K562 (cell line): ENCODE measurements around the gene NCOR2. TPM values are rescaled to one million over a fixed set of nuclear protein-coding genes. Genes with fewer than 3 reads are reported as not detected.

Experiments
- ATAC-seq: fragments of 200-7000 bp; cut with Tn5 transposase; 3 replicates; pipeline ENCODE4 v1.9.1; 2020; ENCODE audit warnings: moderate library complexity
- BruUV-seq: library from RNA; stranded (reverse); fragments of 400-500 nt; replicated peaks from 2 replicates; lab custom pipeline; 2021; lab: Mats Ljungman, UMichigan
- CTCF ChIA-PET: fragments of 300-600 bp; formaldehyde crosslinking; extraction: SDS; loops from one replicate; lab custom pipeline; 2021; ENCODE audit warnings: low intra/inter-chr PET ratio; lab: Yijun Ruan, JAX
- POLR2A ChIA-PET: fragments of 300-600, 350-650 bp; sonication (Branson Sonifier 250); formaldehyde crosslinking; extraction: SDS; loops from one replicate; lab custom pipeline; 2021; ENCODE audit warnings: antibody characterized with exemption, inconsistent platforms; lab: Yijun Ruan, JAX
- DNase-seq, 4 experiments: peaks; one replicate each; pipeline versions ENCODE4 v3.0.0 to v3.0.0-alpha.2; 2011 to 2018; ENCODE audit warnings: low spot score in 3 of 4, mixed read lengths in 3 of 4; ENCODE audit errors: extremely low read depth in 1 of 4
- FAIRE-seq: peaks from 2 replicates; lab custom pipeline; 2011; peaks lifted over from hg19 to GRCh38; lab: Jason Lieb, UNC
- H2AFZ ChIP-seq: 2 replicates; pipeline ENCODE4 v1.6.0; 2011; ENCODE audit warnings: low read depth, low read length, control low read depth, inconsistent platforms
- H3K27ac ChIP-seq: fragments of 200-600 bp; 3 replicates; pipeline ENCODE4 v1.8.0; 2011; ENCODE audit warnings: low read depth, mild to moderate bottlenecking, control low read depth, inconsistent platforms, low read length, moderate library complexity, mixed read lengths; ENCODE audit errors: extremely low read depth
- H3K27me3 ChIP-seq, 2 experiments: fragments of 300-600 bp in 1 of 2; 2 replicates in 1 of 2; 3 replicates in 1 of 2; pipeline versions ENCODE4 v1.6.0 to v1.8.0; 2011; ENCODE audit warnings: inconsistent platforms in 2 of 2, low read length in 2 of 2, mild to moderate bottlenecking in 1 of 2, mixed read lengths in 1 of 2, moderate library complexity in 1 of 2; ENCODE audit not compliant: control insufficient read depth in 2 of 2, insufficient read depth in 2 of 2
- H3K36me3 ChIP-seq: fragments of 300-600 bp; 3 replicates; pipeline ENCODE4 v1.8.0; 2011; ENCODE audit warnings: mild to moderate bottlenecking, low read length, inconsistent platforms; ENCODE audit not compliant: control insufficient read depth, insufficient read depth
- H3K4me1 ChIP-seq, 2 experiments: fragments of 200-600 bp in 1 of 2; replicated peaks in 1 of 2; 2 replicates in 1 of 2; 3 replicates in 1 of 2; pipeline versions ENCODE4 v1.5.1 to v1.8.0; 2011; ENCODE audit warnings: inconsistent platforms in 2 of 2, low read length in 2 of 2, mild to moderate bottlenecking in 1 of 2, mixed read lengths in 1 of 2, moderate library complexity in 1 of 2; ENCODE audit not compliant: control insufficient read depth in 2 of 2, insufficient read depth in 2 of 2
- H3K4me2 ChIP-seq: 2 replicates; pipeline ENCODE4 v1.6.1; 2011; ENCODE audit warnings: low read length, control low read depth, inconsistent platforms, mixed read lengths; ENCODE audit not compliant: insufficient read depth
- H3K4me3 ChIP-seq: fragments of 200-600 bp; sonication (generic), shearing (Covaris generic); 2 replicates; pipeline ENCODE4 v1.5.1; 2016; ENCODE audit warnings: control low read depth, inconsistent platforms
- H3K79me2 ChIP-seq: fragments of 200-600 bp; 3 replicates; pipeline ENCODE4 v1.8.0; 2011; ENCODE audit warnings: low read length, inconsistent platforms; ENCODE audit not compliant: control insufficient read depth, insufficient read depth
- H3K9ac ChIP-seq, 2 experiments: 2 replicates each; pipeline versions ENCODE4 v1.6.0 to v1.6.1; 2011; ENCODE audit warnings: low read depth in 2 of 2, low read length in 2 of 2, control low read depth in 1 of 2, inconsistent platforms in 1 of 2, mild to moderate bottlenecking in 1 of 2, mixed read lengths in 1 of 2; ENCODE audit not compliant: insufficient read depth in 1 of 2
- H3K9me1 ChIP-seq: one replicate; pipeline ENCODE4 v1.6.0; 2011; ENCODE audit warnings: inconsistent platforms, mild to moderate bottlenecking, low read length, moderate library complexity; ENCODE audit not compliant: control insufficient read depth, insufficient read depth
- H3K9me3 ChIP-seq: replicated peaks from 2 replicates; pipeline ENCODE4 v1.5.1; 2011; ENCODE audit warnings: low read depth, low read length, inconsistent platforms; ENCODE audit not compliant: control insufficient read depth, insufficient read depth
- H4K20me1 ChIP-seq: replicated peaks from 2 replicates; pipeline ENCODE4 v1.6.1; 2011; ENCODE audit warnings: low read length, inconsistent platforms, mixed read lengths; ENCODE audit not compliant: control insufficient read depth, insufficient read depth
- CCNT2 ChIP-seq: IDR thresholded peaks from 2 replicates; pipeline ENCODE4 v1.6.1; 2011; ENCODE audit warnings: borderline replicate concordance, low read depth, mild to moderate bottlenecking, moderate library complexity, mixed read lengths, low read length; ENCODE audit not compliant: insufficient read length; ENCODE audit errors: extremely low read depth
- HOXB6 ChIP-seq: fragments of 250-450 bp; sonication (Bioruptor Pico); IDR thresholded peaks from 2 replicates; pipeline ENCODE4 v1.5.1; 2022; ENCODE audit warnings: mild to moderate bottlenecking, borderline replicate concordance
- KAT8 ChIP-seq: fragments of 450-650 bp; IDR thresholded peaks from 2 replicates; pipeline ENCODE4 v1.6.1; 2016; ENCODE audit warnings: low read depth, mild to moderate bottlenecking
- KLF6 ChIP-seq: fragments of 250-450 bp; sonication (Bioruptor Pico); IDR thresholded peaks from 2 replicates; pipeline ENCODE4 v1.4.0; 2020; ENCODE audit warnings: mild to moderate bottlenecking, moderate library complexity, borderline replicate concordance
- LARP7 ChIP-seq: fragments of 450-650 bp; IDR thresholded peaks from 2 replicates; pipeline ENCODE4 v1.6.1; 2016
- NCOA2 ChIP-seq, 2 experiments: fragments of 450-650 bp; IDR thresholded peaks; 2 replicates each; pipeline ENCODE4 v1.6.1; 2018; ENCODE audit warnings: mild to moderate bottlenecking in 2 of 2, moderate library complexity in 1 of 2; ENCODE audit not compliant: partially characterized antibody in 2 of 2
- PHB ChIP-seq: fragments of 250-450 bp; sonication (Bioruptor Pico); IDR thresholded peaks from 2 replicates; pipeline ENCODE4 v1.5.0; 2021
- POLR2B ChIP-seq: fragments of 450-650 bp; IDR thresholded peaks from 2 replicates; pipeline ENCODE4 v1.6.1; 2018; ENCODE audit warnings: low read depth; ENCODE audit not compliant: partially characterized antibody
- TARDBP ChIP-seq: fragments of 450-650 bp; IDR thresholded peaks from 2 replicates; pipeline ENCODE4 v1.6.1; 2016
- TSC22D4 ChIP-seq: fragments of 450-650 bp; IDR thresholded peaks from 2 replicates; pipeline ENCODE4 v1.6.1; 2016; ENCODE audit warnings: missing genetic modification characterization, missing biosample characterization, control low read depth
- U2AF1 ChIP-seq: fragments of 200-400 bp; formaldehyde crosslinking; optimal IDR thresholded peaks from 2 replicates; pipeline ENCODE3; 2017; ENCODE audit warnings: mild to moderate bottlenecking, low read depth, low read length, moderate library complexity
- YY1 ChIP-seq, 3 experiments: IDR thresholded peaks; 2 replicates each; pipeline ENCODE4 v1.6.1; 2011; ENCODE audit warnings: low read length in 2 of 3, mild to moderate bottlenecking in 2 of 3, moderate library complexity in 2 of 3, borderline replicate concordance in 1 of 3, control low read depth in 1 of 3, low read depth in 1 of 3; ENCODE audit not compliant: insufficient read depth in 3 of 3, insufficient replicate concordance in 2 of 3, control insufficient read depth in 1 of 3, insufficient read length in 1 of 3; ENCODE audit errors: extremely low read depth in 1 of 3
- ZNF408 ChIP-seq: fragments of 250-450 bp; sonication (Bioruptor Pico); IDR thresholded peaks from 2 replicates; pipeline ENCODE4 v1.4.0; 2020; ENCODE audit warnings: low read depth, mild to moderate bottlenecking, moderate library complexity
- ZNF696 ChIP-seq: fragments of 250-450 bp; sonication (Bioruptor Pico); conservative IDR thresholded peaks from 2 replicates; pipeline ENCODE4 v1.4.0; 2020; ENCODE audit warnings: mild to moderate bottlenecking, moderate library complexity
- ZNF717 ChIP-seq: fragments of 250-450 bp; sonication (Bioruptor Pico); IDR thresholded peaks from 2 replicates; pipeline ENCODE4 v1.5.0; 2021
- WGBS: fragments of 100-300 bp; shearing (Covaris generic); methylation state at CpG from one replicate; pipeline ENCODE4 v1.1.6; 2016; ENCODE audit warnings: low coverage, mixed read lengths; ENCODE audit not compliant: insufficient coverage; ENCODE audit errors: missing lambda C conversion rate; 5-methylcytosine and 5-hydroxymethylcytosine counted together
- in situ Hi-C: fragments of 300-500 bp; cut with MboI; formaldehyde crosslinking; loops from 4 replicates; pipeline ENCODE4 v1.15.0; 2018; ENCODE audit warnings: inconsistent platforms, mixed read lengths
- intact Hi-C: fragments of 100-400 bp; cut with micrococcal nuclease; formaldehyde crosslinking; loops from 2 replicates; pipeline ENCODE4 v1.14.2; 2022
- polyA plus RNA-seq, 8 experiments: library from polyadenylated mRNA; depleted of rRNA in 4 of 8; stranded (reverse) in 5 of 8; unstranded in 3 of 8; fragments of >200 nt; fragmentation: Nextera tagmentation in 2 of 8; fragmentation: Illumina TruSeq in 1 of 8; extraction: Ambion mirVana in 2 of 8; extraction: Trizol in 1 of 8; gene quantifications; 2 replicates each; pipeline versions ENCODE4 v1.2.1 to v1.2.3, GENCODE V29; 2011 to 2014; ENCODE audit warnings: inconsistent platforms in 1 of 8, missing spikeins in 1 of 8
- total RNA-seq, 7 experiments: library from RNA; depleted of rRNA in 6 of 7; stranded (reverse); fragments of >200 nt in 6 of 7; fragmentation: Illumina TruSeq in 2 of 7; extraction: Trizol in 2 of 7; gene quantifications; 2 replicates each; pipeline versions ENCODE4 v1.2.1 to v1.2.3, GENCODE V29; 2011 to 2021; ENCODE audit warnings: low replicate concordance in 1 of 7
- TF ChIP-seq, protein P1 (sequence below), 3 experiments: fragments of 200-800 bp in 1 of 3; sonication (Bioruptor generic) in 1 of 3; sonication (generic) in 1 of 3; formaldehyde crosslinking in 1 of 3; IDR thresholded peaks; 2 replicates each; pipeline versions ENCODE4 v1.6.1 to v1.8.0; 2016 to 2022; ENCODE audit warnings: mild to moderate bottlenecking in 2 of 3, missing compliant biosample characterization in 2 of 3, missing genetic modification characterization in 2 of 3, missing genetic modification reagents in 1 of 3
- TF ChIP-seq, protein P2 (sequence below): fragments of 450-650 bp; formaldehyde crosslinking; IDR thresholded peaks from 2 replicates; pipeline ENCODE4 v1.4.0; 2020; ENCODE audit warnings: mild to moderate bottlenecking
- TF ChIP-seq, protein P3 (sequence below), 2 experiments: IDR thresholded peaks; 2 replicates each; pipeline ENCODE4 v1.6.1; 2012; ENCODE audit warnings: improper control_type of control experiment in 2 of 2, low read depth in 2 of 2, low read length in 2 of 2, borderline replicate concordance in 1 of 2

Gene NCOR2
- total and polyA plus RNA-seq, 9 of the 15 experiments (the other 6 are each of a cell fraction or from before 2014, with no cell fraction given) = 0.18 to 126 (median 8.4) TPM

DNA sequence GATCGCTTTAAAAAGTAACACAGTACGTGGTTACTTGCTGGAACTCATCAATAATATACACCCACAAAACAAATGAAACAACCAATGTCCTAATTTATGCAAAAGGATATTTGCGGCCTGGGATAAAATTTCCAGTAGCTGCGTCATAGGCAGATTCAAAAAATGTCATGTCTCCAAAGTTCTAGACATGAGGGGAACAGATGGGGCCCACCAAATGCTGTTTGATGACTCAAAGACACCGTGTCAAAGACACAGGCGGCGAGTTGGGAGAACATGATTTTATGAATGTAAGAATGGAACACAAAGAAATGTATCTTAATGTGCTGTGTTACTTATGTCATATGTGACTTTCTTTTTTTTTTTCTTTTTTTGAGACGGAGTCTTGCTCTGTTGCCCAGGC is 34.3 kb upstream of the NCOR2 start:
- no peak overlapping the region for H2AFZ ChIP-seq
- H3K9me1 ChIP-seq = no peaks in the 10 kb centered on the region
- ATAC-seq = no peak
- H3K4me3 ChIP-seq = no peak overlapping the region
- 62% methylated on average over 8 of the region's 8 CpGs for WGBS
- no peaks in the 10 kb centered on the region for H3K36me3 ChIP-seq
- in situ Hi-C loops = no loop called here
- no peak for DNase-seq
- POLR2A ChIA-PET = no interaction called here
- H3K4me2 ChIP-seq = no peak overlapping the region
- intact Hi-C loops = no loop called here
- H3K9me3 ChIP-seq = peaks cover 7% of the 10 kb centered on the region
- TF ChIP-seq, protein P1, sequence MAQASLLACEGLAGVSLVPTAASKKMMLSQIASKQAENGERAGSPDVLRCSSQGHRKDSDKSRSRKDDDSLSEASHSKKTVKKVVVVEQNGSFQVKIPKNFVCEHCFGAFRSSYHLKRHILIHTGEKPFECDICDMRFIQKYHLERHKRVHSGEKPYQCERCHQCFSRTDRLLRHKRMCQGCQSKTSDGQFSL (CRISPR knock-in tag; IDR thresholded peaks at IDR 0.05) = no peak
- TF ChIP-seq, protein P1 (tag; IDR thresholded peaks at IDR 0.05) = no peak
- TF ChIP-seq, protein P2, sequence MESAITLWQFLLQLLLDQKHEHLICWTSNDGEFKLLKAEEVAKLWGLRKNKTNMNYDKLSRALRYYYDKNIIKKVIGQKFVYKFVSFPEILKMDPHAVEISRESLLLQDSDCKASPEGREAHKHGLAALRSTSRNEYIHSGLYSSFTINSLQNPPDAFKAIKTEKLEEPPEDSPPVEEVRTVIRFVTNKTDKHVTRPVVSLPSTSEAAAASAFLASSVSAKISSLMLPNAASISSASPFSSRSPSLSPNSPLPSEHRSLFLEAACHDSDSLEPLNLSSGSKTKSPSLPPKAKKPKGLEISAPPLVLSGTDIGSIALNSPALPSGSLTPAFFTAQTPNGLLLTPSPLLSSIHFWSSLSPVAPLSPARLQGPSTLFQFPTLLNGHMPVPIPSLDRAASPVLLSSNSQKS (CRISPR knock-in tag) = no peak
- TF ChIP-seq TSC22D4 (tag) = no peak
- TF ChIP-seq TARDBP = no peak
- TF ChIP-seq ZNF696 (CRISPR knock-in tag) = no peak
- TF ChIP-seq CCNT2 = no peak
- TF ChIP-seq PHB = no peak
- no peak for TF ChIP-seq NCOA2 (IDR thresholded peaks at IDR 0.05; ENCODE audit: partially characterized antibody in 2 of 2)
- no peak for TF ChIP-seq ZNF717 (CRISPR knock-in tag)
- TF ChIP-seq KAT8 = no peak
- no peak for TF ChIP-seq YY1 (IDR thresholded peaks at IDR 0.05; ENCODE audit: borderline replicate concordance in 1 of 3, control insufficient read depth in 1 of 3, extremely low read depth in 1 of 3, insufficient read depth in 3 of 3, insufficient read length in 1 of 3, insufficient replicate concordance in 2 of 3, low read depth in 1 of 3, low read length in 2 of 3)
- no peak for TF ChIP-seq LARP7
- TF ChIP-seq POLR2B = no peak
- TF ChIP-seq ZNF408 = no peak
- TF ChIP-seq KLF6 (CRISPR knock-in tag) = no peak
- TF ChIP-seq, protein P3, sequence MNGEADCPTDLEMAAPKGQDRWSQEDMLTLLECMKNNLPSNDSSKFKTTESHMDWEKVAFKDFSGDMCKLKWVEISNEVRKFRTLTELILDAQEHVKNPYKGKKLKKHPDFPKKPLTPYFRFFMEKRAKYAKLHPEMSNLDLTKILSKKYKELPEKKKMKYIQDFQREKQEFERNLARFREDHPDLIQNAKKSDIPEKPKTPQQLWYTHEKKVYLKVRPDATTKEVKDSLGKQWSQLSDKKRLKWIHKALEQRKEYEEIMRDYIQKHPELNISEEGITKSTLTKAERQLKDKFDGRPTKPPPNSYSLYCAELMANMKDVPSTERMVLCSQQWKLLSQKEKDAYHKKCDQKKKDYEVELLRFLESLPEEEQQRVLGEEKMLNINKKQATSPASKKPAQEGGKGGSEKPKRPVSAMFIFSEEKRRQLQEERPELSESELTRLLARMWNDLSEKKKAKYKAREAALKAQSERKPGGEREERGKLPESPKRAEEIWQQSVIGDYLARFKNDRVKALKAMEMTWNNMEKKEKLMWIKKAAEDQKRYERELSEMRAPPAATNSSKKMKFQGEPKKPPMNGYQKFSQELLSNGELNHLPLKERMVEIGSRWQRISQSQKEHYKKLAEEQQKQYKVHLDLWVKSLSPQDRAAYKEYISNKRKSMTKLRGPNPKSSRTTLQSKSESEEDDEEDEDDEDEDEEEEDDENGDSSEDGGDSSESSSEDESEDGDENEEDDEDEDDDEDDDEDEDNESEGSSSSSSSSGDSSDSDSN (IDR thresholded peaks at IDR 0.05; ENCODE audit: borderline replicate concordance in 1 of 2, low read depth in 2 of 2, low read length in 2 of 2) = no peak
- TF ChIP-seq U2AF1 = no peak
- TF ChIP-seq HOXB6 (CRISPR knock-in tag) = no peak
- TF ChIP-seq, all 486 proteins: peak for 0
- no peaks in the 10 kb centered on the region for H4K20me1 ChIP-seq
- H3K27me3 ChIP-seq = peaks cover 9 to 11% of the 10 kb centered on the region in 2 experiments; a peak in 3 of 5 replicates
- BruUV-seq = no TSS peak
- peaks cover 17 to 24% of the 10 kb centered on the region in 2 experiments for H3K4me1 ChIP-seq
- no peak overlapping the region for H3K27ac ChIP-seq
- no peak for FAIRE-seq
- CTCF ChIA-PET = no interaction called here
- H3K9ac ChIP-seq = no peak overlapping the region
- no peaks in the 10 kb centered on the region for H3K79me2 ChIP-seq
